Osteocyte (in vitro differentiated cells): ENCODE measurements around the gene SAMD13. TPM values are rescaled to one million over a fixed set of nuclear protein-coding genes. Genes with fewer than 3 reads are reported as not detected.

Source experiments
- DNase-seq: peaks from one replicate; pipeline ENCODE4 v3.0.0; 2021; ENCODE audit warnings: mixed read lengths; ENCODE audit not compliant: unreplicated experiment; ENCODE audit errors: extremely low spot score
- H3K27ac Mint-ChIP-seq: one replicate; pipeline ENCODE4 v1.8.0; 2021; ENCODE audit warnings: mild to moderate bottlenecking, mixed read lengths; ENCODE audit not compliant: unreplicated experiment
- H3K27me3 Mint-ChIP-seq: one replicate; pipeline ENCODE4 v1.8.0; 2021; ENCODE audit warnings: mixed read lengths; ENCODE audit not compliant: unreplicated experiment
- H3K36me3 Mint-ChIP-seq: one replicate; pipeline ENCODE4 v1.8.0; 2021; ENCODE audit warnings: mixed read lengths; ENCODE audit not compliant: unreplicated experiment
- H3K4me1 Mint-ChIP-seq: one replicate; pipeline ENCODE4 v1.8.0; 2021; ENCODE audit warnings: mixed read lengths; ENCODE audit not compliant: unreplicated experiment
- H3K4me3 Mint-ChIP-seq: one replicate; pipeline ENCODE4 v1.8.0; 2021; ENCODE audit warnings: mild to moderate bottlenecking, moderate library complexity, mixed read lengths; ENCODE audit not compliant: unreplicated experiment
- H3K9me3 Mint-ChIP-seq: one replicate; pipeline ENCODE4 v1.8.0; 2021; ENCODE audit warnings: mixed read lengths; ENCODE audit not compliant: unreplicated experiment
- total RNA-seq: library from RNA; stranded (reverse); gene quantifications from 2 replicates; pipeline ENCODE4 v1.2.1, GENCODE V29; 2021
- TF ChIP-seq, protein P1 (sequence below): fragments of 200-600 bp; sonication (generic); IDR thresholded peaks from 2 replicates; pipeline ENCODE4 v1.5.0; 2021; ENCODE audit warnings: antibody characterized with exemption, mild to moderate bottlenecking, moderate library complexity

The SAMD13 gene
- total RNA-seq, 1 donor from 2014 or later: 0.99 TPM

- DNase-seq: no peak
- H3K27me3 Mint-ChIP-seq: no peaks in the 10 kb centered on the region
- H3K9me3 Mint-ChIP-seq: no peaks in the 10 kb centered on the region
- no peak overlapping the region for H3K4me3 Mint-ChIP-seq
- H3K4me1 Mint-ChIP-seq: peaks cover 10% of the 10 kb centered on the region
- H3K27ac Mint-ChIP-seq: no peak overlapping the region
- no peaks in the 10 kb centered on the region for H3K36me3 Mint-ChIP-seq
- TF ChIP-seq, protein P1, sequence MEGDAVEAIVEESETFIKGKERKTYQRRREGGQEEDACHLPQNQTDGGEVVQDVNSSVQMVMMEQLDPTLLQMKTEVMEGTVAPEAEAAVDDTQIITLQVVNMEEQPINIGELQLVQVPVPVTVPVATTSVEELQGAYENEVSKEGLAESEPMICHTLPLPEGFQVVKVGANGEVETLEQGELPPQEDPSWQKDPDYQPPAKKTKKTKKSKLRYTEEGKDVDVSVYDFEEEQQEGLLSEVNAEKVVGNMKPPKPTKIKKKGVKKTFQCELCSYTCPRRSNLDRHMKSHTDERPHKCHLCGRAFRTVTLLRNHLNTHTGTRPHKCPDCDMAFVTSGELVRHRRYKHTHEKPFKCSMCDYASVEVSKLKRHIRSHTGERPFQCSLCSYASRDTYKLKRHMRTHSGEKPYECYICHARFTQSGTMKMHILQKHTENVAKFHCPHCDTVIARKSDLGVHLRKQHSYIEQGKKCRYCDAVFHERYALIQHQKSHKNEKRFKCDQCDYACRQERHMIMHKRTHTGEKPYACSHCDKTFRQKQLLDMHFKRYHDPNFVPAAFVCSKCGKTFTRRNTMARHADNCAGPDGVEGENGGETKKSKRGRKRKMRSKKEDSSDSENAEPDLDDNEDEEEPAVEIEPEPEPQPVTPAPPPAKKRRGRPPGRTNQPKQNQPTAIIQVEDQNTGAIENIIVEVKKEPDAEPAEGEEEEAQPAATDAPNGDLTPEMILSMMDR: no peak
These were observed 29.9 kb upstream of the SAMD13 start for GRCh38 chr1:84271441-84272151.

- Mint-ChIP-seq H3K9me3 (no peaks in the 10 kb centered on the region), H3K36me3 (no peaks in the 10 kb centered on the region), H3K27me3 (no peaks in the 10 kb centered on the region), H3K27ac (no peak overlapping the region), H3K4me3 (no peak overlapping the region), H3K4me1 (peaks cover 10% of the 10 kb centered on the region)
- TF ChIP-seq, protein P1: no peak
- DNase-seq: no peak
These were observed 29.1 kb upstream of the SAMD13 start for GRCh38 chr1:84272401-84272800.

DNA sequence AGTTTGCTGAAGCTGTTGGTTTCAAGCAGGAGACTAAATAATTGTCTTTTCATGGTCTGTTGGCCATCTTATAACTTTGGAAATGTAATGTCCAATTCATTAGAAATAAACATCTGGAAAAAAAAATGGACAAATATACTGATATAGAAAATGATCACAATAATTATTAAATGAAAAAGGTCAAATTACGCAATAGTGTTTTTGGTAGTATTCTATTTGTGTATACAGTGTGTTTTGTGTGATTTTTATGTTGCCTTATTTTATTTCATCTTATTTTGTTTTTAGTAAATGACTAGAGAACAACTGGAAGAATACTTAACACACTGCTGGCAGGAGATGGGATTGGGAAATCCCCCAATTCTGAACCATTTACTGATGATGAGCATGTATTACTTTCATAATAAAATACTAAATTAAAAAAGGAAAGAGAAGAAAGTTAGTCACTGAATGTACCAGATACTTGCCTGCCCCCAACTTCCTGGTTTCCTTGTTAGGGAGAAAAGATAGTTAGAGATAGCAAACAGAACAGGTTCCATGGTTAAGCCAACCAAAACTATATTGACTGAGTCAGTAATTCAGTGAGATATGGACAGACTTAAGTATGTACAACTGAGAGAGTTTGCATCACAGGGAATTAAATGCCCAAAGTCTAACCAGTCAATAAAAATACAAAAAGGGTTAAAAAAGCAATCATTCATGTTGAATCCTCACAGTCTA lies 24.0 kb upstream of the SAMD13 start:
- Mint-ChIP-seq H3K4me1 (no peaks in the 10 kb centered on the region), H3K27ac (no peak overlapping the region), H3K9me3 (no peaks in the 10 kb centered on the region), H3K4me3 (no peak overlapping the region), H3K36me3 (no peaks in the 10 kb centered on the region), H3K27me3 (peaks cover 2% of the 10 kb centered on the region)
- TF ChIP-seq, protein P1: no peak
- no peak for DNase-seq

GRCh38 chr1:84278905-84279304 lies 22.6 kb upstream of the SAMD13 start:
- DNase-seq: no peak
- Mint-ChIP-seq H3K36me3 (no peaks in the 10 kb centered on the region), H3K4me1 (no peaks in the 10 kb centered on the region), H3K27me3 (peaks cover 8% of the 10 kb centered on the region), H3K4me3 (no peak overlapping the region), H3K9me3 (no peaks in the 10 kb centered on the region), H3K27ac (no peak overlapping the region)
- TF ChIP-seq, protein P1: no peak

- Mint-ChIP-seq H3K27ac (no peak overlapping the region), H3K27me3 (peaks cover 19% of the 10 kb centered on the region), H3K9me3 (peaks cover under 1% of the 10 kb centered on the region), H3K4me3 (no peak overlapping the region), H3K4me1 (no peaks in the 10 kb centered on the region), H3K36me3 (no peaks in the 10 kb centered on the region)
- TF ChIP-seq, protein P1: no peak
- DNase-seq: no peak
These were observed 20.6 kb upstream of the SAMD13 start for GRCh38 chr1:84280912-84281311.
